IMR-90 (cell line): ENCODE results near the gene DNAJB4. TPM values are rescaled to one million over a fixed set of nuclear protein-coding genes. Genes with fewer than 3 reads are reported as not detected.

ENCODE experiments used
- ATAC-seq: fragments of 200-7000 bp; cut with Tn5 transposase; 2 replicates; pipeline ENCODE4 v1.9.1; 2020; ENCODE audit warnings: low read depth, mild to moderate bottlenecking, moderate library complexity
- BruUV-seq: library from RNA; stranded (reverse); fragments of 400-500 nt; replicated peaks from 2 replicates; lab custom pipeline; 2021; lab: Mats Ljungman, UMichigan
- CTCF ChIA-PET: fragments of 300-600 bp; formaldehyde crosslinking; extraction: SDS; loops from one replicate; lab custom pipeline; 2021; ENCODE audit warnings: antibody characterized with exemption; lab: Yijun Ruan, JAX
- POLR2A ChIA-PET: fragments of 300-600 bp; sonication (Branson Sonifier 250); formaldehyde crosslinking; loops from one replicate; lab custom pipeline; 2022; ENCODE audit warnings: antibody characterized with exemption; ENCODE audit not compliant: unreplicated experiment; lab: Charles Lee
- DNase-seq: peaks from one replicate; pipeline ENCODE4 v3.0.0; 2013
- H2AFZ ChIP-seq: replicated peaks from 2 replicates; pipeline ENCODE3; 2013; ENCODE audit warnings: low read length, mild to moderate bottlenecking; ENCODE audit not compliant: poor library complexity
- H2AK5ac ChIP-seq: 2 replicates; pipeline ENCODE4 v1.6.1; 2013; ENCODE audit warnings: low read depth, low read length, inconsistent platforms
- H2AK9ac ChIP-seq: replicated peaks from 2 replicates; pipeline ENCODE3; 2013; ENCODE audit warnings: mild to moderate bottlenecking, low read depth, low read length, moderate library complexity; ENCODE audit not compliant: poor library complexity
- H2BK120ac ChIP-seq: 2 replicates; pipeline ENCODE4 v1.6.1; 2013; ENCODE audit warnings: low read depth, low read length, inconsistent platforms
- H2BK15ac ChIP-seq: 3 replicates; pipeline ENCODE4 v1.6.1; 2013; ENCODE audit warnings: low read depth, low read length, inconsistent platforms
- H2BK20ac ChIP-seq: 2 replicates; pipeline ENCODE4 v1.6.1; 2013; ENCODE audit warnings: low read depth, mild to moderate bottlenecking, inconsistent platforms, low read length, moderate library complexity
- H2BK5ac ChIP-seq: 2 replicates; pipeline ENCODE4 v1.6.1; 2013; ENCODE audit warnings: mild to moderate bottlenecking, low read depth, low read length, inconsistent platforms; ENCODE audit not compliant: poor library complexity, severe bottlenecking
- H3K14ac ChIP-seq: replicated peaks from 2 replicates; pipeline ENCODE4 v1.6.1; 2013; ENCODE audit warnings: low read depth, low read length, inconsistent platforms
- H3K18ac ChIP-seq: 2 replicates; pipeline ENCODE4 v1.6.1; 2013; ENCODE audit warnings: low read depth, low read length, control low read depth
- H3K23ac ChIP-seq: 2 replicates; pipeline ENCODE4 v1.6.1; 2013; ENCODE audit warnings: low read depth, low read length, inconsistent platforms
- H3K27ac ChIP-seq: 2 replicates; pipeline ENCODE4 v1.5.1; 2013; ENCODE audit warnings: mild to moderate bottlenecking, control low read depth, low read length; ENCODE audit not compliant: insufficient read depth
- H3K27me3 ChIP-seq: 2 replicates; pipeline ENCODE4 v1.6.1; 2013; ENCODE audit warnings: low read length; ENCODE audit not compliant: control insufficient read depth, insufficient read depth
- H3K36me3 ChIP-seq: 2 replicates; pipeline ENCODE4 v1.6.1; 2013; ENCODE audit warnings: low read length, mixed read lengths; ENCODE audit not compliant: control insufficient read depth, insufficient read depth
- H3K4ac ChIP-seq: 2 replicates; pipeline ENCODE4 v1.6.1; 2013; ENCODE audit warnings: low read depth, low read length, inconsistent platforms
- H3K4me1 ChIP-seq: 2 replicates; pipeline ENCODE4 v1.6.1; 2013; ENCODE audit warnings: low read length, mixed read lengths; ENCODE audit not compliant: control insufficient read depth, insufficient read depth
- H3K4me2 ChIP-seq: 2 replicates; pipeline ENCODE4 v1.6.1; 2013; ENCODE audit warnings: low read depth, mild to moderate bottlenecking, control low read depth, low read length, moderate library complexity
- H3K4me3 ChIP-seq: 2 replicates; pipeline ENCODE4 v1.5.1; 2013; ENCODE audit warnings: low read depth, mild to moderate bottlenecking, control low read depth, low read length, moderate library complexity; ENCODE audit not compliant: insufficient read depth
- H3K56ac ChIP-seq: 2 replicates; pipeline ENCODE4 v1.6.1; 2013; ENCODE audit warnings: low read length, inconsistent platforms; ENCODE audit not compliant: insufficient read depth; ENCODE audit errors: extremely low read depth
- H3K79me1 ChIP-seq, 2 experiments: 2 replicates each; pipeline ENCODE4 v1.6.1; 2013; ENCODE audit warnings: low read length in 2 of 2, inconsistent platforms in 1 of 2, low read depth in 1 of 2
- H3K9ac ChIP-seq: 2 replicates; pipeline ENCODE4 v1.6.1; 2013; ENCODE audit warnings: low read depth, low read length, control low read depth
- H3K9me1 ChIP-seq: 2 replicates; pipeline ENCODE4 v1.6.1; 2013; ENCODE audit warnings: low read length, inconsistent platforms; ENCODE audit not compliant: insufficient read depth
- H3K9me3 ChIP-seq: 2 replicates; pipeline ENCODE4 v1.6.1; 2013; ENCODE audit warnings: low read length; ENCODE audit not compliant: control insufficient read depth, insufficient read depth
- H4K20me1 ChIP-seq: 2 replicates; pipeline ENCODE4 v1.6.1; 2013; ENCODE audit warnings: low read length, inconsistent platforms; ENCODE audit not compliant: insufficient read depth
- H4K5ac ChIP-seq: 2 replicates; pipeline ENCODE4 v1.6.1; 2013; ENCODE audit warnings: mild to moderate bottlenecking, low read depth, low read length, control low read depth
- H4K8ac ChIP-seq, 2 experiments: 2 replicates each; pipeline ENCODE4 v1.6.1; 2013; ENCODE audit warnings: low read depth in 2 of 2, low read length in 2 of 2, control low read depth in 1 of 2, inconsistent platforms in 1 of 2
- H4K91ac ChIP-seq: 2 replicates; pipeline ENCODE4 v1.6.1; 2013; ENCODE audit warnings: low read depth, low read length, inconsistent platforms; ENCODE audit not compliant: insufficient read depth
- CEBPB ChIP-seq: IDR thresholded peaks from 2 replicates; pipeline ENCODE4 v1.6.1; 2012; ENCODE audit warnings: low read depth, low read length, improper control_type of control experiment
- CHD1 ChIP-seq: IDR thresholded peaks from 2 replicates; pipeline ENCODE4 v1.6.1; 2012; ENCODE audit warnings: low read depth, low read length, improper control_type of control experiment
- MAFK ChIP-seq: IDR thresholded peaks from 2 replicates; pipeline ENCODE4 v1.6.1; 2012; ENCODE audit warnings: low read depth, low read length, improper control_type of control experiment
- MAZ ChIP-seq: IDR thresholded peaks from 2 replicates; pipeline ENCODE4 v1.6.1; 2012; ENCODE audit warnings: low read depth, mild to moderate bottlenecking, low read length, improper control_type of control experiment, moderate library complexity, borderline replicate concordance
- NFE2L2 ChIP-seq: fragments of 150-350 bp; IDR thresholded peaks from 2 replicates; pipeline ENCODE4 v1.6.1; 2016; ENCODE audit warnings: low read depth, mild to moderate bottlenecking, low read length
- RAD21 ChIP-seq: IDR thresholded peaks from 2 replicates; pipeline ENCODE4 v1.6.1; 2012; ENCODE audit warnings: low read length, improper control_type of control experiment
- WGBS, 2 experiments: methylation state at CpG; one replicate each; pipeline versions ENCODE4 v1.1.5 to v1.1.7; 2013; ENCODE audit warnings: missing lambda C conversion rate in 2 of 2; ENCODE audit not compliant: insufficient read length in 1 of 2; ENCODE audit errors: extremely low coverage in 2 of 2; 5-methylcytosine and 5-hydroxymethylcytosine counted together
- dilution Hi-C: fragments of 300-500 bp; cut with HindIII; formaldehyde crosslinking; loops from one replicate; pipeline ENCODE4 v1.14.3; 2018; ENCODE audit warnings: low sequenced_read_pairs; ENCODE audit not compliant: unreplicated experiment
- in situ Hi-C: fragments of 300-500 bp; cut with MboI; formaldehyde crosslinking; loops from 3 replicates; pipeline ENCODE4 v1.14.3; 2019; ENCODE audit warnings: low sequenced_read_pairs, inconsistent platforms, mixed read lengths
- intact Hi-C: fragments of 100-400 bp; cut with micrococcal nuclease; formaldehyde crosslinking; loops from 2 replicates; pipeline ENCODE4 v1.10.0; 2022
- polyA plus RNA-seq, 3 experiments: library from polyadenylated mRNA; depleted of rRNA; stranded (reverse); fragments of >200 nt; gene quantifications; 2 replicates each; pipeline ENCODE4 v1.2.3, GENCODE V29; 2012; ENCODE audit warnings: low replicate concordance in 1 of 3
- total RNA-seq: library from RNA; depleted of rRNA; stranded (reverse); fragments of >200 nt; gene quantifications from 2 replicates; pipeline ENCODE4 v1.2.3, GENCODE V29; 2012

The DNAJB4 gene
- total and polyA plus RNA-seq, 2 of the 4 experiments (the other 2 are of a cell fraction): 30.6 to 31.0 TPM

GRCh38 chr1:78032996-78033796 is 28.5 kb downstream of the DNAJB4 start:
- Histone ChIP-seq H3K14ac (no peak overlapping the region), H3K23ac (no peak overlapping the region), H3K4me1 (no peaks in the 10 kb centered on the region), H3K9me1 (no peaks in the 10 kb centered on the region), H4K20me1 (no peaks in the 10 kb centered on the region), H3K27ac (no peak overlapping the region), H2BK20ac (no peak overlapping the region), H2BK15ac (no peak overlapping the region), H3K4me2 (no peak overlapping the region), H2AFZ (no peak overlapping the region), H3K4me3 (no peak overlapping the region), H2BK120ac (no peak overlapping the region), H3K56ac (no peak overlapping the region), H4K5ac (no peak overlapping the region), H3K79me1 (no peaks in the 10 kb centered on the region), H3K9ac (no peak overlapping the region), H3K27me3 (no peaks in the 10 kb centered on the region), H3K4ac (no peak overlapping the region), H3K9me3 (no peaks in the 10 kb centered on the region), H4K91ac (no peak overlapping the region), H3K18ac (no peak overlapping the region), H3K36me3 (no peaks in the 10 kb centered on the region), H2AK9ac (no peak overlapping the region), H2AK5ac (no peak overlapping the region), H2BK5ac (no peak overlapping the region), H4K8ac (no peak overlapping the region)
- ChIA-PET CTCF (no interaction called here), POLR2A (no interaction called here)
- in situ Hi-C loops (no loop called here), intact Hi-C loops (no loop called here), dilution Hi-C loops (no loop called here)
- TF ChIP-seq NFE2L2: no peak
- TF ChIP-seq MAFK: no peak
- TF ChIP-seq MAZ: no peak
- TF ChIP-seq CHD1: no peak
- peak; percentile 55; the same call in 1 of the 2 replicates for TF ChIP-seq CEBPB
- no peak for TF ChIP-seq RAD21
- 50% methylated on average over 1 of the region's 4 CpGs; no CpG with 5 or more reads in 1 of the 2 experiments for WGBS, 2 experiments
- BruUV-seq: no TSS peak
- ATAC-seq (no peak), DNase-seq (no peak)
